K562 (cell line): ENCODE data around the gene NODAL. TPM values are rescaled to one million over a fixed set of nuclear protein-coding genes. Genes with fewer than 3 reads are reported as not detected.

Experiments
- CCNT2 ChIP-seq: IDR thresholded peaks from 2 replicates; pipeline ENCODE4 v1.6.1; 2011; ENCODE audit warnings: borderline replicate concordance, low read depth, mild to moderate bottlenecking, moderate library complexity, mixed read lengths, low read length; ENCODE audit not compliant: insufficient read length; ENCODE audit errors: extremely low read depth
- CREB1 ChIP-seq, 2 experiments: sonication (generic) in 1 of 2; formaldehyde crosslinking in 1 of 2; IDR thresholded peaks; 2 replicates each; pipeline versions ENCODE4 v1.6.1 to v1.8.0; 2012 to 2022; ENCODE audit warnings: inconsistent platforms in 1 of 2, mild to moderate bottlenecking in 1 of 2, missing genetic modification reagents in 1 of 2, moderate library complexity in 1 of 2
- HMGN3 ChIP-seq: IDR thresholded peaks from 2 replicates; pipeline ENCODE4 v1.6.1; 2011; ENCODE audit warnings: borderline replicate concordance, low read depth, mild to moderate bottlenecking, mixed read lengths, low read length; ENCODE audit not compliant: insufficient read length; ENCODE audit errors: extremely low read depth
- REST ChIP-seq, 2 experiments: fragments of 450-650 bp; formaldehyde crosslinking in 1 of 2; IDR thresholded peaks; 2 replicates each; pipeline versions ENCODE4 v1.4.0 to v1.6.1; 2014 to 2020; ENCODE audit warnings: mild to moderate bottlenecking in 2 of 2, borderline replicate concordance in 1 of 2, low read depth in 1 of 2
- ZNF609 ChIP-seq: sonication (generic); formaldehyde crosslinking; IDR thresholded peaks from 2 replicates; pipeline ENCODE4 v1.8.1; 2023; ENCODE audit warnings: missing genetic modification reagents, mild to moderate bottlenecking, borderline replicate concordance
- polyA plus RNA-seq, 8 experiments: library from polyadenylated mRNA; depleted of rRNA in 4 of 8; stranded (reverse) in 5 of 8; unstranded in 3 of 8; fragments of >200 nt; fragmentation: Nextera tagmentation in 2 of 8; fragmentation: Illumina TruSeq in 1 of 8; extraction: Ambion mirVana in 2 of 8; extraction: Trizol in 1 of 8; gene quantifications; 2 replicates each; pipeline versions ENCODE4 v1.2.1 to v1.2.3, GENCODE V29; 2011 to 2014; ENCODE audit warnings: inconsistent platforms in 1 of 8, missing spikeins in 1 of 8
- total RNA-seq, 7 experiments: library from RNA; depleted of rRNA in 6 of 7; stranded (reverse); fragments of >200 nt in 6 of 7; fragmentation: Illumina TruSeq in 2 of 7; extraction: Trizol in 2 of 7; gene quantifications; 2 replicates each; pipeline versions ENCODE4 v1.2.1 to v1.2.3, GENCODE V29; 2011 to 2021; ENCODE audit warnings: low replicate concordance in 1 of 7
- TF ChIP-seq, protein P1 (sequence below): fragments of 200-800 bp; sonication (Bioruptor generic); IDR thresholded peaks from 2 replicates; pipeline ENCODE4 v1.6.1; 2017; ENCODE audit warnings: missing genetic modification characterization, missing compliant biosample characterization
- TF ChIP-seq, protein P2 (sequence below): fragments of 250-450 bp; sonication (Bioruptor Pico); IDR thresholded peaks from 2 replicates; pipeline ENCODE4 v1.4.0; 2020; ENCODE audit warnings: borderline replicate concordance

The NODAL gene
- total and polyA plus RNA-seq, 9 of the 15 experiments (the other 6 are each of a cell fraction or from before 2014, with no cell fraction given), result not detected

- TF ChIP-seq REST (IDR thresholded peaks at IDR 0.05; ENCODE audit: borderline replicate concordance), result no peak
- TF ChIP-seq REST (CRISPR knock-in tag; IDR thresholded peaks at IDR 0.05; ENCODE audit: low read depth), result peak; percentile 77
- peak; percentile 4; the same call in 1 of the 2 replicates for TF ChIP-seq ZNF609 (CRISPR knock-in tag)
- TF ChIP-seq, protein P1, sequence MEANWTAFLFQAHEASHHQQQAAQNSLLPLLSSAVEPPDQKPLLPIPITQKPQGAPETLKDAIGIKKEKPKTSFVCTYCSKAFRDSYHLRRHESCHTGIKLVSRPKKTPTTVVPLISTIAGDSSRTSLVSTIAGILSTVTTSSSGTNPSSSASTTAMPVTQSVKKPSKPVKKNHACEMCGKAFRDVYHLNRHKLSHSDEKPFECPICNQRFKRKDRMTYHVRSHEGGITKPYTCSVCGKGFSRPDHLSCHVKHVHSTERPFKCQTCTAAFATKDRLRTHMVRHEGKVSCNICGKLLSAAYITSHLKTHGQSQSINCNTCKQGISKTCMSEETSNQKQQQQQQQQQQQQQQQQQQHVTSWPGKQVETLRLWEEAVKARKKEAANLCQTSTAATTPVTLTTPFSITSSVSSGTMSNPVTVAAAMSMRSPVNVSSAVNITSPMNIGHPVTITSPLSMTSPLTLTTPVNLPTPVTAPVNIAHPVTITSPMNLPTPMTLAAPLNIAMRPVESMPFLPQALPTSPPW (CRISPR knock-in tag), result peak; percentile 75
- TF ChIP-seq HMGN3, result peak; percentile 85
- TF ChIP-seq, protein P2, sequence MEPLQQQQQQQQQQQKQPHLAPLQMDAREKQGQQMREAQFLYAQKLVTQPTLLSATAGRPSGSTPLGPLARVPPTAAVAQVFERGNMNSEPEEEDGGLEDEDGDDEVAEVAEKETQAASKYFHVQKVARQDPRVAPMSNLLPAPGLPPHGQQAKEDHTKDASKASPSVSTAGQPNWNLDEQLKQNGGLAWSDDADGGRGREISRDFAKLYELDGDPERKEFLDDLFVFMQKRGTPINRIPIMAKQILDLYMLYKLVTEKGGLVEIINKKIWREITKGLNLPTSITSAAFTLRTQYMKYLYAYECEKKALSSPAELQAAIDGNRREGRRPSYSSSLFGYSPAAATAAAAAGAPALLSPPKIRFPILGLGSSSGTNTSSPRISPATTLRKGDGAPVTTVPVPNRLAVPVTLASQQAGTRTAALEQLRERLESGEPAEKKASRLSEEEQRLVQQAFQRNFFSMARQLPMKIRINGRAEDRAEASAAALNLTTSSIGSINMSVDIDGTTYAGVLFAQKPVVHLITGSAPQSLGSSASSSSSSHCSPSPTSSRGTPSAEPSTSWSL (CRISPR knock-in tag), result no peak
- peak; percentile 80 for TF ChIP-seq CCNT2
- TF ChIP-seq CREB1 (IDR thresholded peaks at IDR 0.05), result peak; percentile 91
- TF ChIP-seq CREB1 (CRISPR knock-in tag; IDR thresholded peaks at IDR 0.05), result peak; percentile 94
Measured at GRCh38 chr10:70404036-70404786, 37.3 kb downstream of the NODAL start, which contains the start of gene EIF4EBP2 (continued).
